ENCODE results near the gene SEC62. TPM values are rescaled to one million over a fixed set of nuclear protein-coding genes. Genes with fewer than 3 reads are reported as not detected.

SEC62 gene
- total and polyA plus RNA-seq, 9 of the 15 experiments (the other 6 are each of a cell fraction or from before 2014, with no cell fraction given): 34.5 to 152 (median 51.8) TPM

DNA sequence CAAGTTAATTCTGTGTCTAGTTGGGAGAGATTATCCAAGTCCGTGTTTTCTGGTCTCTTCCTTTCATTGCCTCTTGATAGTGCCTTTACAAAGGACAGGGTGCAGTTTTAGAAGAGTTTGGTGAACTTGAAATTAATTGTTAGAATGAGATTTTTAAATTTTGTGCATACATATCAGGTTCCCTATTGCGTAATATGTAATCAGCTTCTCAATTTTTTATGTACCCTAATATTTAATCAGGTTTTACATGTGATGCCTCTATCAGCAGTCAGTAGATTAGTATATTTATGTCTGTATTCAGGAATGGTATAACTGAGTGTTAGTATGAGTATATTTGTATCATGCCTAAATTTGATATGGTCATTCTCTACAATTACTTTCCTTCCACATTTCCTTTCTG lies 4.9 kb downstream of the SEC62 start (continued):
- TF ChIP-seq ZNF23 (CRISPR knock-in tag; IDR thresholded peaks at IDR 0.05): no peak
- peak; percentile 97 for TF ChIP-seq CEBPB (tag; IDR thresholded peaks at IDR 0.05)
- TF ChIP-seq PHB2 (IDR thresholded peaks at IDR 0.05; ENCODE audit: low read depth): no peak
- TF ChIP-seq, protein P1, sequence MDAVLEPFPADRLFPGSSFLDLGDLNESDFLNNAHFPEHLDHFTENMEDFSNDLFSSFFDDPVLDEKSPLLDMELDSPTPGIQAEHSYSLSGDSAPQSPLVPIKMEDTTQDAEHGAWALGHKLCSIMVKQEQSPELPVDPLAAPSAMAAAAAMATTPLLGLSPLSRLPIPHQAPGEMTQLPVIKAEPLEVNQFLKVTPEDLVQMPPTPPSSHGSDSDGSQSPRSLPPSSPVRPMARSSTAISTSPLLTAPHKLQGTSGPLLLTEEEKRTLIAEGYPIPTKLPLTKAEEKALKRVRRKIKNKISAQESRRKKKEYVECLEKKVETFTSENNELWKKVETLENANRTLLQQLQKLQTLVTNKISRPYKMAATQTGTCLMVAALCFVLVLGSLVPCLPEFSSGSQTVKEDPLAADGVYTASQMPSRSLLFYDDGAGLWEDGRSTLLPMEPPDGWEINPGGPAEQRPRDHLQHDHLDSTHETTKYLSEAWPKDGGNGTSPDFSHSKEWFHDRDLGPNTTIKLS (IDR thresholded peaks at IDR 0.05; ENCODE audit: borderline replicate concordance, low read depth): no peak
- TF ChIP-seq PRPF4 (IDR thresholded peaks at IDR 0.05; ENCODE audit: insufficient read depth, low read depth, low read length, poor library complexity, severe bottlenecking): no peak
- TF ChIP-seq CBFA2T2 (conservative IDR thresholded peaks at IDR 0.05): no peak
- no peak for TF ChIP-seq SREBF2 (CRISPR knock-in tag; IDR thresholded peaks at IDR 0.05)
- TF ChIP-seq, protein P2, sequence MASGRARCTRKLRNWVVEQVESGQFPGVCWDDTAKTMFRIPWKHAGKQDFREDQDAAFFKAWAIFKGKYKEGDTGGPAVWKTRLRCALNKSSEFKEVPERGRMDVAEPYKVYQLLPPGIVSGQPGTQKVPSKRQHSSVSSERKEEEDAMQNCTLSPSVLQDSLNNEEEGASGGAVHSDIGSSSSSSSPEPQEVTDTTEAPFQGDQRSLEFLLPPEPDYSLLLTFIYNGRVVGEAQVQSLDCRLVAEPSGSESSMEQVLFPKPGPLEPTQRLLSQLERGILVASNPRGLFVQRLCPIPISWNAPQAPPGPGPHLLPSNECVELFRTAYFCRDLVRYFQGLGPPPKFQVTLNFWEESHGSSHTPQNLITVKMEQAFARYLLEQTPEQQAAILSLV (tag; IDR thresholded peaks at IDR 0.05): peak; percentile 56; the same call in 1 of the 2 replicates

DNA sequence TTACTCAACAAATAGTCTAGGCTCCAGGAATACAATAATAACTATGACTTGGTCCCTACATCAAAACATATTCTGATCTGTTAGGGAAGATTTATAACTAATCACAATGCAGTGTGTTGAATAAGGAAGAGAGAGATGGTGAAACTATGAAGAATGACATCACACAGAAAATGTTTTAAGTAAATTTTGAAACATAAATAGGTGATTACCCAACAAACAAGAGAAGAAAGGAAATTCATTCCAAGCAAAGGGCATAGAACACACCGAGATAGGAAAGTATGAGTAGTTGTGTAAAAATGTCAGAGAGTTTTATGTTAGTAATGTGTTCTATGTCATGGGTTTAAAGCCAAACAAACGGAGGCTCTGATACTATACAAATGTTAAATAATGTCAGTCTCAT lies 13.4 kb downstream of the SEC62 start:
- Histone ChIP-seq H3K79me2 (ENCODE audit: control insufficient read depth, insufficient read depth, low read length) (peaks cover 12% of the 10 kb centered on the region; the same call in 1 of the 3 replicates), H3K27ac (ENCODE audit: extremely low read depth, low read depth, low read length) (no peak overlapping the region), H3K36me3 (ENCODE audit: control insufficient read depth, insufficient read depth, low read length) (peaks cover 96% of the 10 kb centered on the region)

More for the DNA sequence above, 13.4 kb downstream of the SEC62 start:
- no TSS peak for BruUV-seq (replicated peaks)
- TF ChIP-seq E2F1 (CRISPR knock-in tag; IDR thresholded peaks at IDR 0.05): no peak
- no peak for TF ChIP-seq ZNF395 (CRISPR knock-in tag; IDR thresholded peaks at IDR 0.05)
- TF ChIP-seq ZFX (CRISPR knock-in tag; IDR thresholded peaks at IDR 0.05): no peak
- TF ChIP-seq CHCHD3 (CRISPR knock-in tag; IDR thresholded peaks at IDR 0.05): no peak
- TF ChIP-seq HDGF (IDR thresholded peaks at IDR 0.05): no peak
- no peak for TF ChIP-seq LARP7 (IDR thresholded peaks at IDR 0.05)
- TF ChIP-seq ZNF561 (CRISPR knock-in tag; conservative IDR thresholded peaks at IDR 0.05): no peak
- no peak for TF ChIP-seq POLR2B (IDR thresholded peaks at IDR 0.05; ENCODE audit: low read depth, partially characterized antibody)
- intact Hi-C loops (cut with micrococcal nuclease) (no loop called here), in situ Hi-C loops (cut with MboI) (no loop called here)
- WGBS (ENCODE audit: insufficient coverage, low coverage, missing lambda C conversion rate): 93% methylated on average over 2 of the region's 2 CpGs
- no peak overlapping the region for H3K4me2 ChIP-seq (ENCODE audit: insufficient read depth, low read length)
- no peaks in the 10 kb centered on the region for H3K9me1 ChIP-seq (ENCODE audit: control insufficient read depth, insufficient read depth, low read length)
- FAIRE-seq (no peak), ATAC-seq (no peak), DNase-seq (ENCODE audit: extremely low read depth in 1 of 4, low spot score in 3 of 4) (no peak)
- no peaks in the 10 kb centered on the region for H4K20me1 ChIP-seq (replicated peaks; ENCODE audit: control insufficient read depth, insufficient read depth, low read length)
- H3K27me3 ChIP-seq (ENCODE audit: control insufficient read depth in 2 of 2, insufficient read depth in 2 of 2, low read length in 2 of 2): no peaks in the 10 kb centered on the region
- H3K4me1 ChIP-seq (replicated peaks in 1 of 2; ENCODE audit: control insufficient read depth in 2 of 2, insufficient read depth in 2 of 2, low read length in 2 of 2): no peaks in the 10 kb centered on the region
- POLR2A ChIA-PET: interaction anchor here (4.8 kb wide), 1 partner anchor 14 kb away, joined by 34 read pairs; the partner anchor contains the start of gene SEC62
- H3K4me3 ChIP-seq: no peak overlapping the region
- no peak overlapping the region for H3K9ac ChIP-seq (ENCODE audit: insufficient read depth in 1 of 2, low read depth in 2 of 2, low read length in 2 of 2)
- CTCF ChIA-PET (ENCODE audit: low intra/inter-chr PET ratio): no interaction called here
- no peaks in the 10 kb centered on the region for H3K9me3 ChIP-seq (replicated peaks; ENCODE audit: control insufficient read depth, insufficient read depth, low read depth, low read length)
- no peak overlapping the region for H2AFZ ChIP-seq (ENCODE audit: low read depth, low read length)
